Measurements from ENCODE around the gene ADRB2. TPM values are rescaled to one million over a fixed set of nuclear protein-coding genes. Genes with fewer than 3 reads are reported as not detected.

ADRB2 gene
- polyA plus RNA-seq, 1 experiment = 0.63 TPM

GRCh38 chr5:148785223-148785622, 41.2 kb upstream of the ADRB2 start:
- no peak for TF ChIP-seq CTCF (IDR thresholded peaks at IDR 0.05; ENCODE audit: low read depth, low read length)
- no peak overlapping the region for H3K27ac ChIP-seq (ENCODE audit: low read depth, low read length)
- H3K4me3 ChIP-seq (ENCODE audit: low read depth, low read length) = no peak overlapping the region
- CTCF ChIA-PET = interaction anchor here (0.6 kb wide), 1 partner anchor 44 kb away, joined by 3 read pairs; no protein-coding TSS in a partner anchor
- POLR2A ChIA-PET = no interaction called here
- H3K27me3 ChIP-seq (ENCODE audit: control insufficient read depth, insufficient read depth, low read length) = no peaks in the 10 kb centered on the region
- no peaks in the 10 kb centered on the region for H3K9me3 ChIP-seq (ENCODE audit: control insufficient read depth, insufficient read depth, low read length)
- no peak for DNase-seq (ENCODE audit: low read depth, low spot score)

- no peak for DNase-seq (ENCODE audit: low read depth, low spot score)
- no peaks in the 10 kb centered on the region for H3K27me3 ChIP-seq (ENCODE audit: control insufficient read depth, insufficient read depth, low read length)
- H3K27ac ChIP-seq (ENCODE audit: low read depth, low read length) = no peak overlapping the region
- ChIA-PET POLR2A (no interaction called here), CTCF (interaction anchor here (1.4 kb wide), 1 partner anchor 46 kb away, joined by 4 read pairs; no protein-coding TSS in a partner anchor)
- no peak overlapping the region for H3K4me3 ChIP-seq (ENCODE audit: low read depth, low read length)
- no peaks in the 10 kb centered on the region for H3K9me3 ChIP-seq (ENCODE audit: control insufficient read depth, insufficient read depth, low read length)
- TF ChIP-seq CTCF (IDR thresholded peaks at IDR 0.05; ENCODE audit: low read depth, low read length) = no peak
Measured at GRCh38 chr5:148786456-148786855, 40.0 kb upstream of the ADRB2 start.

- Histone ChIP-seq H3K4me3 (ENCODE audit: low read depth, low read length) (no peak overlapping the region), H3K9me3 (ENCODE audit: control insufficient read depth, insufficient read depth, low read length) (no peaks in the 10 kb centered on the region), H3K27ac (ENCODE audit: low read depth, low read length) (no peak overlapping the region), H3K27me3 (ENCODE audit: control insufficient read depth, insufficient read depth, low read length) (no peaks in the 10 kb centered on the region)
- TF ChIP-seq CTCF (IDR thresholded peaks at IDR 0.05; ENCODE audit: low read depth, low read length) = no peak
- DNase-seq (ENCODE audit: low read depth, low spot score) = no peak
- POLR2A ChIA-PET = no interaction called here
- CTCF ChIA-PET = interaction anchor here (1.0 to 4.8 kb wide), 6 partner anchors 32 to 327 kb away, joined by 3 to 21 read pairs (median 9); no protein-coding TSS in a partner anchor
Measured at GRCh38 chr5:148788636-148789035, 37.8 kb upstream of the ADRB2 start.

GRCh38 chr5:148790545-148791333, 35.7 kb upstream of the ADRB2 start:
- ChIA-PET CTCF (interaction anchor here (2.8 to 4.8 kb wide), 3 partner anchors 50 to 244 kb away, joined by 13 to 21 read pairs (median 19); no protein-coding TSS in a partner anchor), POLR2A (no interaction called here)
- Histone ChIP-seq H3K9me3 (ENCODE audit: control insufficient read depth, insufficient read depth, low read length) (no peaks in the 10 kb centered on the region), H3K27me3 (ENCODE audit: control insufficient read depth, insufficient read depth, low read length) (no peaks in the 10 kb centered on the region), H3K4me3 (ENCODE audit: low read depth, low read length) (no peak overlapping the region), H3K27ac (ENCODE audit: low read depth, low read length) (no peak overlapping the region)
- DNase-seq (ENCODE audit: low read depth, low spot score) = no peak
- TF ChIP-seq CTCF (IDR thresholded peaks at IDR 0.05; ENCODE audit: low read depth, low read length) = no peak

- H3K4me3 ChIP-seq (ENCODE audit: low read depth, low read length) = no peak overlapping the region
- no peaks in the 10 kb centered on the region for H3K27me3 ChIP-seq (ENCODE audit: control insufficient read depth, insufficient read depth, low read length)
- ChIA-PET POLR2A (no interaction called here), CTCF (interaction anchor here (1.1 to 4.8 kb wide), 4 partner anchors 30 to 244 kb away, joined by 3 to 21 read pairs (median 12); no protein-coding TSS in a partner anchor)
- H3K9me3 ChIP-seq (ENCODE audit: control insufficient read depth, insufficient read depth, low read length) = no peaks in the 10 kb centered on the region
- no peak overlapping the region for H3K27ac ChIP-seq (ENCODE audit: low read depth, low read length)
- no peak for TF ChIP-seq CTCF (IDR thresholded peaks at IDR 0.05; ENCODE audit: low read depth, low read length)
- no peak for DNase-seq (ENCODE audit: low read depth, low spot score)
Measured at GRCh38 chr5:148791334-148791667, 35.1 kb upstream of the ADRB2 start.

Measured in AG04450 (cell line).